UCSD-AML1 (cell line): ENCODE measurements around the gene SERINC3.
A peak's percentile ranks its signal among the peaks of the same experiment; 100 is the strongest.

Experiments used
- DNase-seq: peaks from one replicate; lab custom pipeline; 2025; ENCODE audit not compliant: unreplicated experiment; lab: John Stamatoyannopoulos, UW

Gene SERINC3

GRCh38 chr20:44467289-44467883, 54.5 kb downstream of the SERINC3 start:
- DNase-seq, result no peak

- DNase-seq, result no peak
Observed at GRCh38 chr20:44465001-44465560, 56.8 kb downstream of the SERINC3 start.

GRCh38 chr20:44464514-44464913, 57.4 kb downstream of the SERINC3 start:
- no peak for DNase-seq

GRCh38 chr20:44463466-44463865, 58.4 kb downstream of the SERINC3 start:
- no peak for DNase-seq

- DNase-seq, result no peak
Observed at GRCh38 chr20:44461803-44462174, 60.1 kb downstream of the SERINC3 start.

GRCh38 chr20:44461142-44461802, 60.6 kb downstream of the SERINC3 start:
- no peak for DNase-seq

- DNase-seq, result no peak
Observed at GRCh38 chr20:44460795-44461141, 61.1 kb downstream of the SERINC3 start.

GRCh38 chr20:44459271-44459670, 62.6 kb downstream of the SERINC3 start:
- DNase-seq, result no peak

GRCh38 chr20:44457016-44457415, 64.9 kb downstream of the SERINC3 start:
- DNase-seq, result peak; percentile 43

GRCh38 chr20:44456611-44457010, 65.3 kb downstream of the SERINC3 start:
- DNase-seq, result no peak

GRCh38 chr20:44455126-44455525, 66.7 kb downstream of the SERINC3 start:
- no peak for DNase-seq

GRCh38 chr20:44454306-44454963, 67.4 kb downstream of the SERINC3 start:
- DNase-seq, result no peak

- DNase-seq, result no peak
Observed at GRCh38 chr20:44450903-44451450, 70.9 kb downstream of the SERINC3 start.

- no peak for DNase-seq
Observed at GRCh38 chr20:44450281-44450889, 71.5 kb downstream of the SERINC3 start.

GRCh38 chr20:44449864-44450263, 72.0 kb downstream of the SERINC3 start:
- DNase-seq, result no peak

GRCh38 chr20:44448753-44449546, 72.9 kb downstream of the SERINC3 start:
- DNase-seq, result no peak

GRCh38 chr20:44447827-44448419, 73.9 kb downstream of the SERINC3 start:
- DNase-seq, result no peak
